Keratinocyte (primary cell): ENCODE data around the gene HSH2D.

Experiments
- EZH2 ChIP-seq: IDR thresholded peaks from one replicate; pipeline ENCODE4 v1.6.1; 2012; ENCODE audit warnings: inconsistent platforms, mild to moderate bottlenecking, low read length, moderate library complexity
- TF ChIP-seq, protein P1 (sequence below), 3 experiments: IDR thresholded peaks in 1 of 3; conservative IDR thresholded peaks in 1 of 3; optimal IDR thresholded peaks in 1 of 3; 2 replicates in 2 of 3; 3 replicates in 1 of 3; pipeline versions ENCODE3 to v1.5.1; 2011; ENCODE audit warnings: low read length in 3 of 3, mild to moderate bottlenecking in 3 of 3, moderate library complexity in 2 of 3, control low read depth in 1 of 3, inconsistent platforms in 1 of 3; ENCODE audit not compliant: insufficient read depth in 2 of 3; ENCODE audit errors: extremely low read depth in 1 of 3

DNA sequence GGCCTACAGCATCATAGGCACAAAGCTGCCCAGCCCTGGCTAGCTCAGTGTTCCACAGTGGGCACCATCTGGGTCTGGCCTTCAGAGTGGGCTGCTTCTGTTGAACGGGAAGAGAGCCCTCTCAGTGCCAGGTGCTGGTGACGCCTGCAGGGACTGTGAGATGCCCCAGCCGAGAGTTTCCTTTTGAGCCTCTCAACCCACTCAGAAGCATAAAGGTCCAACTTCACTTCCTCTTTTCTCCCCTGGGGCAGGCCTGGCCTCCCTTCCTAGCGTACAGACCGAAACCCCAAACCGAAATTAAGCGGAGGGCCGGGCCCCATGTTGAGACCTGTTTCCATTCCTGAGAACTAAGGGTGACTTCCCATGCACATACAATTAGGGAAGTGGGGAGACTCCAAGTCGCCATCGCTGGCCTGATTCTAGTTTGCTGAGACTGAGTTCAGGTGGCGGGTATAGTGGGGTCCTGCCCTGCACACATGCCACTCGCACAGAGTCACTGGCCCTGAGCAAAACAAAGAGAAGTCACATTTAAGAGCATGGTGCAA lies 24.9 kb upstream of the HSH2D start:
- TF ChIP-seq, protein P1, sequence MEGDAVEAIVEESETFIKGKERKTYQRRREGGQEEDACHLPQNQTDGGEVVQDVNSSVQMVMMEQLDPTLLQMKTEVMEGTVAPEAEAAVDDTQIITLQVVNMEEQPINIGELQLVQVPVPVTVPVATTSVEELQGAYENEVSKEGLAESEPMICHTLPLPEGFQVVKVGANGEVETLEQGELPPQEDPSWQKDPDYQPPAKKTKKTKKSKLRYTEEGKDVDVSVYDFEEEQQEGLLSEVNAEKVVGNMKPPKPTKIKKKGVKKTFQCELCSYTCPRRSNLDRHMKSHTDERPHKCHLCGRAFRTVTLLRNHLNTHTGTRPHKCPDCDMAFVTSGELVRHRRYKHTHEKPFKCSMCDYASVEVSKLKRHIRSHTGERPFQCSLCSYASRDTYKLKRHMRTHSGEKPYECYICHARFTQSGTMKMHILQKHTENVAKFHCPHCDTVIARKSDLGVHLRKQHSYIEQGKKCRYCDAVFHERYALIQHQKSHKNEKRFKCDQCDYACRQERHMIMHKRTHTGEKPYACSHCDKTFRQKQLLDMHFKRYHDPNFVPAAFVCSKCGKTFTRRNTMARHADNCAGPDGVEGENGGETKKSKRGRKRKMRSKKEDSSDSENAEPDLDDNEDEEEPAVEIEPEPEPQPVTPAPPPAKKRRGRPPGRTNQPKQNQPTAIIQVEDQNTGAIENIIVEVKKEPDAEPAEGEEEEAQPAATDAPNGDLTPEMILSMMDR (optimal IDR thresholded peaks at IDR 0.05 in 1 of 3, IDR thresholded peaks at IDR 0.05 in 1 of 3, conservative IDR thresholded peaks at IDR 0.05 in 1 of 3; ENCODE audit: extremely low read depth in 1 of 3, insufficient read depth in 2 of 3, low read length in 3 of 3) = no peak
- no peak for TF ChIP-seq EZH2
